ENCODE results near the gene FOXO3.
A peak's percentile ranks its signal among the peaks of the same experiment; 100 is the strongest.
"Not testable (repeated sequence)": the region's sequence is repeated elsewhere in the genome, so short reads cannot be mapped to it uniquely, and the experiment has no call there.

FOXO3 gene

GRCh38 chr6:108560463-108561308, at the start of gene FOXO3:
Gene FOXO3 (plus strand): TSS chr6:108560917. CDS start chr6:108561209, 292 bp downstream.
- DNase-seq (ENCODE audit: low read depth in 2 of 2): peak; percentile 42 to 53

GRCh38 chr6:108518714-108519576, 41.8 kb upstream of the FOXO3 start:
- DNase-seq (ENCODE audit: low read depth in 2 of 2): no peak

GRCh38 chr6:108521616-108522107, 39.1 kb upstream of the FOXO3 start:
- DNase-seq (ENCODE audit: low read depth in 2 of 2): no peak

GRCh38 chr6:108523697-108524096, 37.0 kb upstream of the FOXO3 start:
- no peak for DNase-seq (ENCODE audit: low read depth in 2 of 2)

GRCh38 chr6:108524528-108525248, 36.0 kb upstream of the FOXO3 start:
- DNase-seq (ENCODE audit: low read depth in 2 of 2): no peak

- no peak for DNase-seq (ENCODE audit: low read depth in 2 of 2)
Measured at GRCh38 chr6:108526739-108527174, 34.0 kb upstream of the FOXO3 start.

- no peak for DNase-seq (ENCODE audit: low read depth in 2 of 2)
Measured at GRCh38 chr6:108528878-108529277, 31.8 kb upstream of the FOXO3 start.

- DNase-seq (ENCODE audit: low read depth in 2 of 2): no peak
Measured at GRCh38 chr6:108531332-108531731, 29.4 kb upstream of the FOXO3 start.

GRCh38 chr6:108535114-108535742, 25.5 kb upstream of the FOXO3 start:
- DNase-seq (ENCODE audit: low read depth in 2 of 2): no peak

GRCh38 chr6:108535920-108536535, 24.7 kb upstream of the FOXO3 start:
- not testable (repeated sequence) for DNase-seq (ENCODE audit: low read depth in 2 of 2)

- DNase-seq (ENCODE audit: low read depth in 2 of 2): peak in 1 of 2 donors; percentile 38
Measured at GRCh38 chr6:108541843-108542759, 18.6 kb upstream of the FOXO3 start.

GRCh38 chr6:108543175-108543940, 17.4 kb upstream of the FOXO3 start:
- no peak for DNase-seq (ENCODE audit: low read depth in 2 of 2)

GRCh38 chr6:108544606-108545005, 16.1 kb upstream of the FOXO3 start:
- DNase-seq (ENCODE audit: low read depth in 2 of 2): no peak

GRCh38 chr6:108546079-108547049, 14.4 kb upstream of the FOXO3 start:
- DNase-seq (ENCODE audit: low read depth in 2 of 2): no peak

GRCh38 chr6:108549241-108549640, 11.5 kb upstream of the FOXO3 start:
- DNase-seq (ENCODE audit: low read depth in 2 of 2): no peak

GRCh38 chr6:108549741-108550140, 11.0 kb upstream of the FOXO3 start:
- DNase-seq (ENCODE audit: low read depth in 2 of 2): no peak

- DNase-seq (ENCODE audit: low read depth in 2 of 2): no peak
Measured at GRCh38 chr6:108550256-108550655, 10.5 kb upstream of the FOXO3 start.
